Stomach (tissue), 4 donors: ENCODE results near the gene VPS41.

Experiments
- CTCF ChIP-seq, 7 experiments: fragments of 450-650 bp in 4 of 7; fragments of 200-600 bp in 3 of 7; sonication (generic) in 3 of 7; IDR thresholded peaks; one replicate each; pipeline ENCODE4 v1.5.1; 2016 to 2019; ENCODE audit warnings: antibody characterized with exemption in 7 of 7, control low read depth in 2 of 7, mild to moderate bottlenecking in 1 of 7
- EP300 ChIP-seq: sonication (generic); formaldehyde crosslinking; IDR thresholded peaks from one replicate; pipeline ENCODE4 v1.6.1; 2017; ENCODE audit warnings: antibody characterized with exemption
- POLR2A ChIP-seq, 4 donors: fragments of 450-650 bp; IDR thresholded peaks; one replicate each; pipeline ENCODE4 v1.6.1; 2016; ENCODE audit warnings: antibody characterized with exemption in 4 of 4, control low read depth in 2 of 4, mild to moderate bottlenecking in 1 of 4, moderate library complexity in 1 of 4
- POLR2AphosphoS5 ChIP-seq, 3 donors: sonication (generic); formaldehyde crosslinking; IDR thresholded peaks; one replicate each; pipeline ENCODE4 v1.6.1; 2016; ENCODE audit warnings: antibody characterized with exemption in 3 of 3

GRCh38 chr7:38940774-38941173, 31.8 kb upstream of the VPS41 start:
- TF ChIP-seq CTCF (IDR thresholded peaks at IDR 0.05): no peak
- no peak for TF ChIP-seq POLR2A (IDR thresholded peaks at IDR 0.05)
- TF ChIP-seq POLR2AphosphoS5 (IDR thresholded peaks at IDR 0.05): no peak
- no peak for TF ChIP-seq EP300
